Heart left ventricle (tissue), 13 donors: ENCODE results near the gene MYO3A.

Experiments used
- CTCF ChIP-seq, 12 donors: fragments of 200-600 bp; sonication (generic) in 4 of 12; IDR thresholded peaks; one replicate each; pipeline versions ENCODE4 v1.5.0 to v1.8.0; 2018 to 2022; ENCODE audit warnings: antibody characterized with exemption in 12 of 12, mild to moderate bottlenecking in 5 of 12
- POLR2A ChIP-seq, 2 donors: fragments of 450-650 bp; IDR thresholded peaks; one replicate each; pipeline ENCODE4 v1.6.1; 2017; ENCODE audit warnings: antibody characterized with exemption in 2 of 2, mild to moderate bottlenecking in 2 of 2, moderate library complexity in 2 of 2
- donor health status: ischemic (EF 13 %, LVEDD 7.1; RV severe dilation, severe dysfunction).
- donor health status: DM: no; HTN: yes; CAD: no.
- donor health status: DM: no; HTN: no; CAD: no.
- donor health status: ischemic (EF 25% LVEDD 6.9; RV normal size, moderate dysfunction).
- donor health status: ischemic (EF 25% LVEDD 5.7; RV mildly dilated, moderate dysfunction).
- donor health status: ischemic (EF 35%, LVEDD 5.7; RV mildly dilated, moderate dysfunction).
- donor health status: nonischemic (EF 11% LVEDD 7.7; RV severe dilation, severe dysfunction).
- donor health status: DM: yes; HTN: yes; CAD: no.
- donor health status: PGD.
- donor health status: ischemic (EF 29% LVEDD 5.4; RV normal size, mild dysfunction).
- donor health status: nonischemic (EF 23%, LVEDD 6.1; RV moderate dilation, normal function).

GRCh38 chr10:26242706-26243350 lies 308.8 kb downstream of the MYO3A start:
- TF ChIP-seq CTCF (IDR thresholded peaks at IDR 0.05) (no peak), POLR2A (IDR thresholded peaks at IDR 0.05) (no peak)
